GM18867 (cell line): ENCODE data around the gene REXO1.
"Not testable (repeated sequence)": the region's sequence is repeated elsewhere in the genome, so short reads cannot be mapped to it uniquely, and the experiment has no call there.

ENCODE experiments used
- ATAC-seq: cut with Tn5 transposase; IDR thresholded peaks from one replicate; pipeline ENCODE4 v1.9.1; 2021; ENCODE audit warnings: mild to moderate bottlenecking, moderate library complexity; ENCODE audit not compliant: unreplicated experiment

The REXO1 gene

GRCh38 chr19:1877280-1877660 is 29.0 kb upstream of the REXO1 start:
- not testable (repeated sequence) for ATAC-seq

GRCh38 chr19:1876496-1877279 is 28.4 kb upstream of the REXO1 start:
- peak; percentile 21 for ATAC-seq

- ATAC-seq = peak; percentile 84
Measured at GRCh38 chr19:1875646-1876495, 27.6 kb upstream of the REXO1 start.

GRCh38 chr19:1875265-1875645 is 27.0 kb upstream of the REXO1 start:
- ATAC-seq = not testable (repeated sequence)

- ATAC-seq = no peak
Measured at GRCh38 chr19:1874554-1875185, 26.4 kb upstream of the REXO1 start.

GRCh38 chr19:1873524-1874473 is 25.5 kb upstream of the REXO1 start:
- ATAC-seq = no peak

- ATAC-seq = no peak
Measured at GRCh38 chr19:1872807-1873523, 24.7 kb upstream of the REXO1 start.

- no peak for ATAC-seq
Measured at GRCh38 chr19:1871630-1872029, 23.3 kb upstream of the REXO1 start.

- no peak for ATAC-seq
Measured at GRCh38 chr19:1871140-1871597, 22.9 kb upstream of the REXO1 start.

GRCh38 chr19:1868971-1869370 is 20.7 kb upstream of the REXO1 start:
- ATAC-seq = no peak

GRCh38 chr19:1867349-1867724 is 19.1 kb upstream of the REXO1 start:
- ATAC-seq = no peak

GRCh38 chr19:1866693-1867348 is 18.5 kb upstream of the REXO1 start:
- no peak for ATAC-seq

GRCh38 chr19:1865172-1866010 is 17.1 kb upstream of the REXO1 start:
- ATAC-seq = no peak

- peak; percentile 32 for ATAC-seq
Measured at GRCh38 chr19:1864480-1865171, 16.3 kb upstream of the REXO1 start.

- peak; percentile 56 for ATAC-seq
Measured at GRCh38 chr19:1863638-1864479, 15.6 kb upstream of the REXO1 start.

- ATAC-seq = peak; percentile 3
Measured at GRCh38 chr19:1863328-1863637, 15.0 kb upstream of the REXO1 start, which contains the start of gene KLF16. Gene KLF16 (minus strand): TSS chr19:1863579. CDS start chr19:1863497, 82 bp downstream.
